Trophoblast cell (in vitro differentiated cells and primary cell): Measurements from ENCODE around the gene POLR1A.
A peak's percentile ranks its signal among the peaks of the same experiment; 100 is the strongest.

ENCODE experiments used
- DNase-seq, 2 donors: peaks; one replicate each; pipeline ENCODE4 v3.0.0-alpha.2; 2016
- H2AFZ ChIP-seq: 2 replicates; pipeline ENCODE4 v1.6.1; 2013; ENCODE audit warnings: low read length, moderate library complexity, mild to moderate bottlenecking; ENCODE audit not compliant: insufficient read depth, poor library complexity
- H2AK5ac ChIP-seq: 2 replicates; pipeline ENCODE4 v1.6.1; 2013; ENCODE audit warnings: mild to moderate bottlenecking, low read length
- H2BK120ac ChIP-seq: 2 replicates; pipeline ENCODE4 v1.6.1; 2013; ENCODE audit warnings: low read length, mild to moderate bottlenecking, moderate library complexity; ENCODE audit not compliant: insufficient read depth, poor library complexity
- H2BK12ac ChIP-seq: 2 replicates; pipeline ENCODE4 v1.6.1; 2013; ENCODE audit warnings: mild to moderate bottlenecking, low read length, moderate library complexity
- H2BK5ac ChIP-seq: 2 replicates; pipeline ENCODE4 v1.6.1; 2013; ENCODE audit warnings: low read length, low read depth, moderate library complexity, mild to moderate bottlenecking; ENCODE audit not compliant: poor library complexity
- H3K14ac ChIP-seq: 2 replicates; pipeline ENCODE4 v1.6.1; 2013; ENCODE audit warnings: mild to moderate bottlenecking, low read length
- H3K18ac ChIP-seq: 2 replicates; pipeline ENCODE4 v1.6.1; 2013; ENCODE audit warnings: mild to moderate bottlenecking, low read length
- H3K23ac ChIP-seq: 2 replicates; pipeline ENCODE4 v1.6.1; 2013; ENCODE audit warnings: low read length
- H3K27ac ChIP-seq: 2 replicates; pipeline ENCODE4 v1.5.1; 2013; ENCODE audit warnings: low read depth, mild to moderate bottlenecking, inconsistent platforms, low read length, moderate library complexity
- H3K27me3 ChIP-seq: 2 replicates; pipeline ENCODE4 v1.6.1; 2013; ENCODE audit warnings: inconsistent platforms, mild to moderate bottlenecking, low read length, moderate library complexity; ENCODE audit not compliant: insufficient read depth
- H3K36me3 ChIP-seq, 2 experiments: 1 replicate in 1 of 2; 2 replicates in 1 of 2; pipeline ENCODE4 v1.6.1; 2013; ENCODE audit warnings: low read length in 2 of 2, mild to moderate bottlenecking in 2 of 2, moderate library complexity in 1 of 2; ENCODE audit not compliant: insufficient read depth in 2 of 2, control insufficient read depth in 1 of 2
- H3K4ac ChIP-seq: 2 replicates; pipeline ENCODE4 v1.6.1; 2013; ENCODE audit warnings: low read depth, mild to moderate bottlenecking, low read length, moderate library complexity
- H3K4me1 ChIP-seq, 2 experiments: 1 replicate in 1 of 2; 2 replicates in 1 of 2; pipeline ENCODE4 v1.6.1; 2013; ENCODE audit warnings: low read length in 2 of 2, mild to moderate bottlenecking in 2 of 2, moderate library complexity in 1 of 2; ENCODE audit not compliant: insufficient read depth in 2 of 2, control insufficient read depth in 1 of 2
- H3K4me2 ChIP-seq: 2 replicates; pipeline ENCODE4 v1.6.1; 2013; ENCODE audit warnings: inconsistent platforms, mild to moderate bottlenecking, low read length, moderate library complexity
- H3K4me3 ChIP-seq: 2 replicates; pipeline ENCODE4 v1.5.1; 2013; ENCODE audit warnings: mild to moderate bottlenecking, low read depth, low read length, inconsistent platforms
- H3K79me1 ChIP-seq: one replicate; pipeline ENCODE4 v1.6.1; 2013; ENCODE audit warnings: low read length
- H3K79me2 ChIP-seq: 2 replicates; pipeline ENCODE4 v1.6.1; 2013; ENCODE audit warnings: low read length, mild to moderate bottlenecking; ENCODE audit not compliant: control insufficient read depth, insufficient read depth, poor library complexity
- H3K9ac ChIP-seq: 2 replicates; pipeline ENCODE4 v1.6.1; 2013; ENCODE audit warnings: mild to moderate bottlenecking, low read length
- H3K9me3 ChIP-seq: 2 replicates; pipeline ENCODE4 v1.6.1; 2013; ENCODE audit warnings: low read depth, mild to moderate bottlenecking, control low read depth, inconsistent platforms, low read length; ENCODE audit not compliant: insufficient read depth
- H4K12ac ChIP-seq: 2 replicates; pipeline ENCODE4 v1.6.1; 2013; ENCODE audit warnings: low read depth, mild to moderate bottlenecking, low read length, moderate library complexity
- H4K8ac ChIP-seq: 2 replicates; pipeline ENCODE4 v1.6.1; 2013; ENCODE audit warnings: low read depth, mild to moderate bottlenecking, low read length, moderate library complexity
- H4K91ac ChIP-seq: one replicate; pipeline ENCODE4 v1.6.1; 2013; ENCODE audit warnings: low read depth, mild to moderate bottlenecking, low read length, moderate library complexity
- whole genome bisulfite sequencing: extraction: QIAGEN DNeasy Blood & Tissue Kit; methylation state at CpG from one replicate; pipeline ENCODE4 v1.1.7; 2013; ENCODE audit warnings: missing lambda C conversion rate; ENCODE audit not compliant: insufficient read length, insufficient coverage; ENCODE audit errors: extremely low coverage; 5-methylcytosine and 5-hydroxymethylcytosine counted together

POLR1A gene

DNA sequence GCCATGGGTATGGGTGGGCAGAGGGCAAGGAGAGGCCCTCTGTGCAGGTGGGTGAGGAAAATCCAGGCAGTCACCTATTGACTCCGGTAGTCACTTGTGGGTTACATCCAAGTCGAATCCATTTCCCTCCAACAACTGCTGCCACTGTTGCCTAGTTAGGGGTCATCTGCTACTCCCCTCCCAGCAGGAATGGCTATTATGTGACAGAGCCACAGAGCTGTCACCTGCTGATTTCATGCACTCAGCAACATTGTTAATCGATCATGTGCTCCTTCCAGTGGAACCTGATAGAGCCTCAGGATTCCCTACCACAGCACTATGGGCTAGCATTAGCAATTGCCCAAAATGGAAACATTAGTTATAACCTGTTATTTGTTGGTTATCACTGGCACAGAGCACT is 31.4 kb downstream of the POLR1A start:
- H3K27ac ChIP-seq: no peak overlapping the region
- no peak overlapping the region for H3K18ac ChIP-seq
- H4K91ac ChIP-seq: no peak overlapping the region
- DNase-seq: no peak
- H3K9me3 ChIP-seq: no peaks in the 10 kb centered on the region
- H2BK5ac ChIP-seq: no peak overlapping the region
- H4K12ac ChIP-seq: no peak overlapping the region
- H3K9ac ChIP-seq: no peak overlapping the region
- no peak overlapping the region for H2BK12ac ChIP-seq
- peaks cover 7% of the 10 kb centered on the region for H3K79me1 ChIP-seq
- no peak overlapping the region for H3K4me2 ChIP-seq
- no peak overlapping the region for H2AFZ ChIP-seq
- H3K79me2 ChIP-seq: no peaks in the 10 kb centered on the region
- H2BK120ac ChIP-seq: no peak overlapping the region
- no peak overlapping the region for H3K23ac ChIP-seq
- no CpG with 5 or more reads among the region's 3 CpGs for WGBS
- H3K27me3 ChIP-seq: no peaks in the 10 kb centered on the region
- no peak overlapping the region for H3K14ac ChIP-seq
- H2AK5ac ChIP-seq: no peak overlapping the region
- H3K4me3 ChIP-seq: no peak overlapping the region
- H3K4ac ChIP-seq: no peak overlapping the region
- peaks cover 0 to 7% of the 10 kb centered on the region in 2 experiments for H3K4me1 ChIP-seq
- no peak overlapping the region for H4K8ac ChIP-seq
- peaks cover 46 to 67% of the 10 kb centered on the region in 2 experiments for H3K36me3 ChIP-seq

DNA sequence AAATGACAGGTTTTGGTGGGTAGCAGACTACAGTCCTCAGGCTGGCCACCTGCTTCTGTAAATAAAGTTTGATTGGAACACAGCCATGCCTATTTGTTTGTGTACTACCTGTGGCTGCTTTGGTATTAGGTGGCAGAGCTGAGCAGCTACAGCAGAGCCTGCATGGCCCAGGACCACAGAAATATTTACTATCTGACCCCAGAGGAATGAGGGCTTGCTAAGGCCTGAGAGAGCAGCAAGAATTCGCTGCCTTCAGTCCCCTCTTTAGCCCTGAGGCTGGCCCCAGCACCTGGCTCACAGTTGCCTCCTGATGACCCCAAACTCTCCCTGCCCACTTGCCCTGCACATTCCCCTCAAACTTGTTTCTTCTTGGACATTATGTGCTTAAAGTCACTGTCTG is 32.5 kb downstream of the POLR1A start:
- H3K27ac ChIP-seq: no peak overlapping the region
- H4K91ac ChIP-seq: no peak overlapping the region
- H3K79me1 ChIP-seq: peaks cover 7% of the 10 kb centered on the region
- no peak overlapping the region for H4K12ac ChIP-seq
- whole genome bisulfite sequencing: no CpG with 5 or more reads among the region's 1 CpG
- H3K23ac ChIP-seq: no peak overlapping the region
- no peak overlapping the region for H2AFZ ChIP-seq
- no peaks in the 10 kb centered on the region for H3K27me3 ChIP-seq
- no peaks in the 10 kb centered on the region for H3K9me3 ChIP-seq
- no peak overlapping the region for H3K14ac ChIP-seq
- no peak overlapping the region for H2BK12ac ChIP-seq
- no peak overlapping the region for H2BK120ac ChIP-seq
- H2AK5ac ChIP-seq: no peak overlapping the region
- H3K79me2 ChIP-seq: no peaks in the 10 kb centered on the region
- H3K9ac ChIP-seq: no peak overlapping the region
- H3K18ac ChIP-seq: no peak overlapping the region
- peak; percentile 50 to 58 for DNase-seq
- H3K4ac ChIP-seq: no peak overlapping the region
- H4K8ac ChIP-seq: no peak overlapping the region
- H3K36me3 ChIP-seq: peaks cover 49 to 69% of the 10 kb centered on the region in 2 experiments
- H3K4me2 ChIP-seq: no peak overlapping the region
- no peak overlapping the region for H3K4me3 ChIP-seq
- peaks cover 0 to 7% of the 10 kb centered on the region in 2 experiments for H3K4me1 ChIP-seq
- H2BK5ac ChIP-seq: no peak overlapping the region

DNA sequence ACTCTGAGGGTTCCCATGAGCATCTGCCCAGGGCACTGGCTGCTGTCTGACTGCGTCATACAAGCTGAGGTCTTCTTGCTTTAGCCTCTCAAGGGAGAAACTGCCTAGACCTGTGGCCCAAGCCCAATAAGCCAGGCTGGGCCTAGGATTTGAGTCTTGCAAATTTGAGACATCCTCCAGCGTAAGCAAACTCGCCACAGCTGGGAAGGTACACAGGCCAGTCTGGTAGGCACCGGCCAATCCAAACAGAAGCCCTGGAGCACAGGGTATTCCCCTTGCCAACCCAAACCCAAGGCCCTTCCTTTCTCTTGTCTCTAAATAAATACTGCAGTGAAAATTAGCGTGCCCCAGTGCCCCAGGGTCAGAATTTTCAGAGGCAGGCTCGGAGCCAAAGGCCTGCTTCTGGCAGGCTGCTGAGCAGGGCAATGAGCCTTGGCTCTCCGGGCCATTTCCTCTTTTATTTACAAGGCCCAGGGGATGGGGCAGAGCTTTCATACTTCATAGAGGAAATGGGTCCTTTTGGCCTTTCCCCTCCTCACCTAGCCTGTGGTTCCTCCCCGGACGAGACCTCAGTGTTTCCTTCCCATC is 33.3 kb downstream of the POLR1A start:
- no peak overlapping the region for H3K4ac ChIP-seq
- no peak overlapping the region for H2BK5ac ChIP-seq
- H3K9me3 ChIP-seq: no peaks in the 10 kb centered on the region
- peak overlapping the region; percentile 16 for H4K8ac ChIP-seq
- H3K27ac ChIP-seq: no peak overlapping the region
- no peak overlapping the region for H3K9ac ChIP-seq
- no peak overlapping the region for H3K23ac ChIP-seq
- H2BK12ac ChIP-seq: peak overlapping the region; percentile 35
- no peak overlapping the region for H3K4me2 ChIP-seq
- H3K79me1 ChIP-seq: peaks cover 7% of the 10 kb centered on the region
- peak overlapping the region; percentile 41 for H3K18ac ChIP-seq
- no peak overlapping the region for H2BK120ac ChIP-seq
- DNase-seq: no peak
- peak overlapping the region; percentile 26 for H2AK5ac ChIP-seq
- peaks cover 3 to 10% of the 10 kb centered on the region in 2 experiments for H3K4me1 ChIP-seq
- H3K79me2 ChIP-seq: no peaks in the 10 kb centered on the region
- no peak overlapping the region for H4K12ac ChIP-seq
- H3K4me3 ChIP-seq: no peak overlapping the region
- no peak overlapping the region for H2AFZ ChIP-seq
- no CpG with 5 or more reads among the region's 9 CpGs for WGBS
- peak overlapping the region; percentile 13 for H4K91ac ChIP-seq
- peaks cover 44 to 68% of the 10 kb centered on the region in 2 experiments for H3K36me3 ChIP-seq
- H3K27me3 ChIP-seq: no peaks in the 10 kb centered on the region
- no peak overlapping the region for H3K14ac ChIP-seq

DNA sequence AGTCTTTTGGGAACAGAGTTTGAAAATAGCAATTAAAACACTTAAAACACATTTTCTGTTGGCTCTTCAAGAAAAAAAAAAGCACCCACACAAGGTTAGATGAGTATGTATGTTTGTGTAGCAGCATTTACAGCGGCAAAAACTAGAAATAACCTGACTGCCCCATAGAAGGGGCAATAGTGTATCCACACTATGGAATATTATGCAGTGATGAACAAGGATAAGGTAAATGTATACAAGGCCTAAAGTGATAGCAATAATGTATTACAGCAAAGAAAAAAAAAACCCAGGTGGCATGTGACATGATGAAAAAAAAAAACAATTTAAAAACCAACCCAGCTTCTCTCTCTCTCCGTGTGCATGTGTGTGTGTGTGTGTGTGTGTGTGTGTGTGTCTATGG is 34.8 kb downstream of the POLR1A start:
- H4K8ac ChIP-seq: no peak overlapping the region
- H3K79me2 ChIP-seq: no peaks in the 10 kb centered on the region
- H3K27me3 ChIP-seq: no peaks in the 10 kb centered on the region
- H2BK5ac ChIP-seq: no peak overlapping the region
- H3K27ac ChIP-seq: no peak overlapping the region
- no CpG with 5 or more reads among the region's 2 CpGs for WGBS
- H2BK120ac ChIP-seq: no peak overlapping the region
- H3K23ac ChIP-seq: no peak overlapping the region
- H3K14ac ChIP-seq: no peak overlapping the region
- no peak overlapping the region for H2BK12ac ChIP-seq
- no peak overlapping the region for H2AK5ac ChIP-seq
- H3K4ac ChIP-seq: no peak overlapping the region
- no peak overlapping the region for H4K91ac ChIP-seq
- no peak overlapping the region for H4K12ac ChIP-seq
- H3K79me1 ChIP-seq: peaks cover 7% of the 10 kb centered on the region
- H3K9ac ChIP-seq: no peak overlapping the region
- peaks cover 35 to 56% of the 10 kb centered on the region in 2 experiments for H3K36me3 ChIP-seq
- no peak overlapping the region for H3K4me3 ChIP-seq
- no peak overlapping the region for H3K4me2 ChIP-seq
- no peak for DNase-seq
- H3K9me3 ChIP-seq: no peaks in the 10 kb centered on the region
- no peak overlapping the region for H2AFZ ChIP-seq
- peaks cover 3 to 10% of the 10 kb centered on the region in 2 experiments for H3K4me1 ChIP-seq
- no peak overlapping the region for H3K18ac ChIP-seq
